GM18868 (cell line): ENCODE data around the gene XIST.
"Not testable (repeated sequence)": the region's sequence is repeated elsewhere in the genome, so short reads cannot be mapped to it uniquely, and the experiment has no call there.

Experiments
- ATAC-seq: cut with Tn5 transposase; IDR thresholded peaks from one replicate; pipeline ENCODE4 v1.9.1; 2021; ENCODE audit warnings: mild to moderate bottlenecking, moderate library complexity; ENCODE audit not compliant: unreplicated experiment

Gene XIST

GRCh38 chrX:73852467-73852866, at the start of gene XIST:
Gene XIST (minus strand): TSS chrX:73852714.
- no peak for ATAC-seq

DNA sequence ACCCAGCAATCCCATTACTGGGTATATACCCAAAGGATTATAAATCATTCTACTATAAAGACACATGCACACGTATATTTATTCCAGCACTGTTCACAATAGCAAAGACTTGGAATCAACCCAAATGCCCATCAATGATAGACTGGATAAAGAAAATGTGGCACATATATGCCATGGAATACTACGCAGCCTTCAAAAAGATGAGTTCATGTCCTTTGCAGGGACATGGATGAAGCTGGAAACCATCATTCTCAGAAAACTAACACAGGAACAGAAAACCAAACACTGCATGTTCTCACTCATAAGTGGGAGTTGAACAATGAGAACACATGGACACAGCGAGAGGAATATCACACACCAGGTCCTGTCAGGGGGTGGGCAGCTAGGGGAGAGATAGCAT, 45.8 kb upstream of the XIST start:
- ATAC-seq = not testable (repeated sequence)

GRCh38 chrX:73892515-73893090, 40.1 kb upstream of the XIST start:
- not testable (repeated sequence) for ATAC-seq

DNA sequence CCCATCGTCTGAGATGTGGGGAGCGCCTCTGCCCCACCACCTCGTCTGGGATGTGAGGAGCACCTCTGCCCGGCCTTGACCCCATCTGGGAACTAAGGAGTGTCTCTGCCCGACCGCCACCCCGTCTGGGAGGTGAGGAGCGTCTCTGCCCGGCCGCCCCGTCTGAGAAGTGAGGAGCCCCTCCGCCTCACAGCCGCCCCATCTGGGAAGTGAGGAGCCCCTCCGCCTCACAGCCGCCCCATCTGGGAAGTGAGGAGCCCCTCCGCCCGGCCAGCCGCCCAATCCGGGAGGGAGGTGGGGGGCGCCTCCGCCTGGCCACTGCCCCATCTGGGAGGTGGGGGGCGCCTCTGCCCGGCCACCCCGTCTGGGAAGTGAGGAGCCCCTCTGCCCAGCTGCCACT, 29.7 kb upstream of the XIST start:
- ATAC-seq = not testable (repeated sequence)

DNA sequence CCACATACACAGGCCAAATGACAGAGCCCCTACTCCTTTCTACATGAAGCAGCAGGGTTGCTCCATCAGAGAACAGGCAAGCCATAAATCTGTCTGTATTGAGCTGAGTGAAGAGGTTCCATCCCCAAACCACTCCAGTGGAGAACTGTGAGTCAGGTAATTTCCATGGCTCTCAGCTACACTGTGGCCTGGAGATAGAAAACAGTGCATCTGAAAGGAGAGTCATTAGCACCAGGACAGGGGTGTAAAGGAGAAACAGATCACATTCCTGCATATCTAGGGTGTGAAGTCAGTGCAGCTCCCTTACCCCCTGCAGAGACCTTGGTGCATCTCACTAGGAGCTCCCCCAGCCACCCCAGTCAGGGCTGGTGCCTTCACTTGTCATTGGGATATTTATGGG, 25.2 kb upstream of the XIST start:
- ATAC-seq = no peak

DNA sequence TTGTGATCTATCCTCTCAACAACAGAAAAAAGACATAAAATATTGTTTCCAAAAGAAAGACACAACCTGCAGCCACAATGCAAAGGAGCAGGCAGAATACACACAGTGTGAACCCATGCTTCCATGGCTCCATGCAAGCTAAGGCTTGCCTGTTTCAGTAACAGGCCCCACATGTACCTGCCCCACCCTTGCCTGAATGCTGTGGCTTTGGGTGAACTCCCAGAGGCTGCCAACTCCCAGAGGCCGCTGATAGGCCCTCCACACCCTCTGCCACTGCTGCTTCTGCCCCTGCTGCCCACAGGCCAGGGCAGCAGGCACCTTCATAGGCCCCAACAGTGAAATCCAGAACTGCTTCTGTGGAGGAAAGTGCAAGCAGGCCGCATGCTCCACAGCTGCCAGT, 24.4 kb upstream of the XIST start:
- no peak for ATAC-seq

DNA sequence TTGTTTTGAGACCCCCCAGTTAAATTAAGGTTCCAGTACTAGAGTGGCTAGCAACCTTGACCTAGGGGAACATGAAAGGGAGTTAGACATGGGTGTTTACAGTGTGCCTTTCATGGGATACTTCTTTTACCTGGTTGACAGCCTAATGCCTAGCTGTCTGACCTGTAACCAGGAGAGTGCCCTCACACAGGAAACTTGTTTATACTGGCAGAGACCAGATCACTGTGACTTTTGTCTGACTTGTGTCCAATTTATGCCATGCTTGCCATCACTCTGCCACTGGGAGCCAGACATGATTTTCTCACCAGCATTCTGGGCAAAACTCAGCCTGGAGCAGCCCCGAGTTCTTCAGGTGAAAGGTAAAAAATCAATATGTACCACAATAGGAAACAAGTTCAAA, 16.4 kb upstream of the XIST start:
- no peak for ATAC-seq

GRCh38 chrX:73867144-73867543, 14.6 kb upstream of the XIST start:
- ATAC-seq = no peak

- ATAC-seq = no peak
Measured at GRCh38 chrX:73863852-73864251, 11.3 kb upstream of the XIST start.

DNA sequence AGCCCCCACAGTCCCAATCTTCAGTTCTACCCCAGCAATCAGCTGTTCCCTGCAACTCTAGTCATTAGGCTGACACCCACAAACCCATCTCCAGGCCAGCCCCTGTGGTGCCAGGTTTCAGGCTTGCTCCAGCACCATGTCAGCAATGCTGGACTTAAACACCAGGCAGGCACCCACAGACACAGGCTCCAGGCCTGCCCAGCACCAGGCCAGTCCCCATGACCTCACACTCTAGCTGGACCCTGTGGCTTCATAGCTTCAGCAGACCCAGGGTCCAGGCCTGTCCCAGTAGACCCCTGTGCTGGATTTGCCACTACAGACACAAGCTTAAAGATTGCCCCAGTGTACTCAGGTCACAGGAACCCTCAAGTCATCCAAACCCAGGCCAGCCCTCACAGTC, 10.8 kb upstream of the XIST start:
- ATAC-seq = no peak

DNA sequence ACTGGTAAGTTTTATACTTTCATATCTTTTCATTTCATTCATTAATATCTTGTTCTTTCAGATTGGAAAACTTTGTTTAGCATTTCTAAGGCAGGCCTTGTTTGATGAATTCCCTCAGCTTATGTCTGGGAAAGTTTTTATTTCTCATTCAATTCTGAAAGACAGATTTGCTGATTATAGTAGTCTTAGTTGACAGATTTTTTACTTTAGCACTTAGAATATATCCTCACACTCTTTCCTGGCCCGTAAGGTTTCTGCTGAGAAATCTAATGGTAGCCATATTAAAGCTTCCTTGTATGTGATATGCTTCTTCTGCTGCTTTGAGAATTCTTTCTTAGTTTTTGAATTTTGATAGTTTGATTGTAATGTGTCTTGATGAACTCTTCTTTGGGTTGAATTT, 7.1 kb upstream of the XIST start:
- ATAC-seq = no peak

GRCh38 chrX:73855546-73855945, 3.0 kb upstream of the XIST start:
- ATAC-seq = no peak

GRCh38 chrX:73852022-73852421, 492 bp downstream of the XIST start:
- no peak for ATAC-seq

- no peak for ATAC-seq
Measured at GRCh38 chrX:73851014-73852009, 1.2 kb downstream of the XIST start.

GRCh38 chrX:73850124-73851013, 2.1 kb downstream of the XIST start:
- ATAC-seq = no peak

DNA sequence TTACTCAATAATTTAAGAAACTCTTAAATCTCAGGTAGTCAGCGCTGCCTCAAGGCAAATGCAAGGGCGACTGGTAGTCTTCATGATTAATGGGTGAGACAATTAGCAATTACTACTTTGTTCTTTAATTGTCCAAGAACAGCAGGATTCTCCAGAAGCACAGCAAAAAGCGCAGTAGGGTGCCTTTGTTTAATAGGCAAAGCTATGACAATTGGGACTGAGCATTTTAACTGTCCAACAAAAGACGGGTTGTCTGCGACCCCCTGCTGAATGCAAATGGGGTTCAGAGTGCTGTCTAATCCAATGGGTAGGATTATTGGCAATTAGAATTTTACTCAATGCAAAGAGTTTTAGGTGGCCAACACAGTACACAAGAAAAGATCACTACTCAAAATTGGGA, 3.4 kb downstream of the XIST start:
- no peak for ATAC-seq

DNA sequence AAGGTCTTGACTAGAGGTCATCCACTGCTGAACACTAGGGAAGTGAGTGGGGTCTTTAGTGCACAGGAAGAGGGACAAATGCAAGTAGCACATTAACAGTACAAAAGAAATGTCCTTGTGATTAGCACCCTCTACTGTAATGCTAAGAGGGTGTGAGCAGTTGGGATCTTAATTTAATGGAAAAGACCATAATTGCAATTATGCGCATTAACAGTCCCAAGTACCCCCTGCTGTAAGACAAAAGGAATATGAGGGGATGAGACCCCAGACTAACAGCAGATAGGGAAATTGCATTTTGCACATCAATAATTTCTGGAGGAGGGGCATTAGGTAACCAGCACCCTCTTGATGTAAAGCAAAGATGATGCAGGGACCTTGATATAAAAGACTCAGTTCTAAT, 4.5 kb downstream of the XIST start:
- ATAC-seq = no peak

GRCh38 chrX:73847100-73847499, 5.4 kb downstream of the XIST start:
- no peak for ATAC-seq

DNA sequence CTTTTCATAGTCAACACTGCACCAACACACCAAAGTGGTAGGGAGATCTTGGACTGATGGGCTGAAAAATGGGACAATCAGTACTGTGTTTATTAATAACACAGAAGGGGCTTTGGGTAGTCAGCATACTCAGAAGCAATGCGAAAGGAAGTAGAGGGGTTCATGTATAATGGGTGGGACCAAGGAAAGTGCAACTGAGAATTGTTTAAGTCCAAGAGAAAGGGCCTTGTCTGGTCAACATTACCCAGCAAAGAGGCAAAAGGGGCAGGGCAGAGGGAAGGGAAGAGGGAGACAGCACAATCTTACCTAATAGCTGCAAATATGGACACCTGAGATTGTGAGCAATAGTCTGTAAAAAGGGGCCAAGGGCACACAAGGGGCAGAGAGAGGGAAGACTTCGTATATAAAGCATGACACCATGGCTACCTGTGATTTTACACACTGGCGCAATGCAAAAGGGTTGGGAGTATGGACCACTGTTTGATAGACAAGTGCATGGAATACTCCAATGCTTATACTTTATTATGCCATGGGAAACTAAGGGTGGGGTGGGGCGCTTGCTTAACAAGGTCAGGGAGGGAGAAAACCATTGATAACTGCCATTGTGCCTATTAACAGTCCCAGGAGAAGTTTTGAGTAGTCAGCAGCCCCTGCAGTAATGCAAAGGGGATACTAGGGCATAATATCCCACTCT, 9.8 kb downstream of the XIST start:
- ATAC-seq = no peak

DNA sequence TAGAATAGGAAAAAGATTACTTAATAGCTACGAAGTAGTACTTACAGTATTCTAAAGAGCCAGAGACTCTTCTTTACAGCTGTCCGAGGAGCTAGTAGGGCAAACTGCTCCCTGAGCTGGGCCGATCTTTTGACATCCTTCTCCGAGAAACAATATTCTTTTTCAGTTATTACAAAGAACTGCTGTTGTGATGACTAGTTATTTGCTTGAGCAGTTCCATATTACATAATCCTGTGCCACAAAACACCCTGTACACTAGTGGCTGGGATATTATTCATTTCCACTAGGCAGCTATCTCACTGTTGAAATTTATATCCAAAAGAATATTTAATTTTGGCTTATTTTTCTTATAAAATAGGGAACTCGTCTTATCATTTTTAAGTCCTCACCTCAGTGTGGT, 11.2 kb downstream of the XIST start:
- ATAC-seq = no peak
